ENCODE data around the gene GPC5.

DNA sequence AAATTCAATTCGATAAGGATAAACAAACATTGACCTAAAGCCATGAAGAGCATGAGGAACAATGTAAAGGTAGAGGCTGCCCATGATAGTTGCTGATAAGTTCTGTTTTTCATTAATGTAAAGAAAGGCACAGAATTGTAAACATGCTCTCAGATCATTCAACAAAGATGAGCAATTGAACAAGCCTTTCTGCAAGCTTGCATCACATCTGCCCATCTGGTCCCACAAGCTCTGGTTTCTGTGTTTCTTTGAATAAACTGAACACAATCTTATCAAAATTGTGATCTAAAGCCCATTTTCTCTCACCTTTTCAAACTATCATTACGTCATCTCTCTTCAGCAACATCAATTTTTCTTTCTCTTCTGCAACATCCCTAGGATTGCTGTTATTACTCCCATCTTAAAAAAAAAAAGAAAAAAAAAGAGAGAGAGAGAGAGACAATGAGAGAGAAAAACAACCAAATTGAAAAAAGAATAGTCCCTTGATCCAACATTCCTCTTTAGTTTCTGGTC lies 1340.9 kb downstream of the GPC5 start:
- TF ChIP-seq, protein P1, sequence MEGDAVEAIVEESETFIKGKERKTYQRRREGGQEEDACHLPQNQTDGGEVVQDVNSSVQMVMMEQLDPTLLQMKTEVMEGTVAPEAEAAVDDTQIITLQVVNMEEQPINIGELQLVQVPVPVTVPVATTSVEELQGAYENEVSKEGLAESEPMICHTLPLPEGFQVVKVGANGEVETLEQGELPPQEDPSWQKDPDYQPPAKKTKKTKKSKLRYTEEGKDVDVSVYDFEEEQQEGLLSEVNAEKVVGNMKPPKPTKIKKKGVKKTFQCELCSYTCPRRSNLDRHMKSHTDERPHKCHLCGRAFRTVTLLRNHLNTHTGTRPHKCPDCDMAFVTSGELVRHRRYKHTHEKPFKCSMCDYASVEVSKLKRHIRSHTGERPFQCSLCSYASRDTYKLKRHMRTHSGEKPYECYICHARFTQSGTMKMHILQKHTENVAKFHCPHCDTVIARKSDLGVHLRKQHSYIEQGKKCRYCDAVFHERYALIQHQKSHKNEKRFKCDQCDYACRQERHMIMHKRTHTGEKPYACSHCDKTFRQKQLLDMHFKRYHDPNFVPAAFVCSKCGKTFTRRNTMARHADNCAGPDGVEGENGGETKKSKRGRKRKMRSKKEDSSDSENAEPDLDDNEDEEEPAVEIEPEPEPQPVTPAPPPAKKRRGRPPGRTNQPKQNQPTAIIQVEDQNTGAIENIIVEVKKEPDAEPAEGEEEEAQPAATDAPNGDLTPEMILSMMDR (IDR thresholded peaks at IDR 0.05) = no peak
- TF ChIP-seq MAZ (IDR thresholded peaks at IDR 0.05; ENCODE audit: borderline replicate concordance, low read depth, low read length) = no peak
- TF ChIP-seq BHLHE40 (IDR thresholded peaks at IDR 0.05; ENCODE audit: low read depth, low read length) = no peak
- TF ChIP-seq FOSL2 (IDR thresholded peaks at IDR 0.05) = no peak
- no peak for TF ChIP-seq FOSL2 (CRISPR knock-in tag; IDR thresholded peaks at IDR 0.05)

Measured in A549 (cell line).